ENCODE data around the gene ADAD2.

Gene ADAD2

DNA sequence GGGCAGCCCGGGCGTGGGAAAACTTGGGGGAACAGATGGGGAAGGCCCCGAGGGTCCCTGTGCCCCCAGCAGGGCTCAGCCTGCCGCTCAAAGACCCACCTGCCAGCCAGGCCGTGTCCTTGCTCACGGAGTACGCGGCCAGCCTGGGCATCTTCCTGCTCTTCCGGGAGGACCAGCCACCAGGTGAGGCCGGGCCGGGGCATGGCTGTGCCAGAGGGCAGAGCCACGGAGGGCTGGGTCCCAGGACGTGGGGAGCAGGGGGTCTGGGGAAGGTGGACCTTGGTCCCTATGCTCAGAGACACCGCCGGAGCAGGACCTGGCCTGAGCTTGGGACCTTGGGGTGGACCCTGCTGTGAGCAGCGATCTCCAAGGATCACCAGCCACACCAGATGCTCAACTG lies 509 bp downstream of the ADAD2 start:
- Histone ChIP-seq H3K4me3 (ENCODE audit: low read length) (no peak overlapping the region), H3K36me3 (ENCODE audit: control insufficient read depth, low read depth, low read length) (no peaks in the 10 kb centered on the region), H3K27me3 (ENCODE audit: control insufficient read depth, insufficient read depth, low read length) (no peaks in the 10 kb centered on the region), H3K9ac (ENCODE audit: low read length) (no peak overlapping the region), H3K27ac (ENCODE audit: low read length) (no peak overlapping the region), H3K4me1 (ENCODE audit: control insufficient read depth, low read depth, low read length) (no peaks in the 10 kb centered on the region), H3K9me3 (ENCODE audit: control insufficient read depth, low read depth, low read length) (no peaks in the 10 kb centered on the region)

DNA sequence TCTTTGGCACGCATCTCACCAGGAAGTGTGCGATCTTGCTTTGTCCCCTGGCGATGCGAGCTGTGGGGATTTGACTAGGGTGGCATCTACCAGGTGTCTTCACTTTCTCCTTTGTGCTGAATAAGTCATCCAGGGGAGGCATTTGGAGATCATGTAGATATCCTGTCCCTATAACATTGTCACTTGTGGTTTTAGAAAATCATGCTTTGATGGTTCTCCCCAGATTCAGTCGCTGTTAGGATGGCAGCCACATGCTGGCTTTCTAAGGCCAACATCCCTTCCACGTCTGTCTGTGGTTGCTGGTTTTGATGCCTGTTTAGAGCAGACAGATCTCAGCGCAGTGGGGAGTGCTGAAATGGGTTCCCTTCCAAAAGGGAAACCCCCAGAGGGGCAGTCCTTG lies 2.5 kb downstream of the ADAD2 start:
- Histone ChIP-seq H3K9me3 (ENCODE audit: control insufficient read depth, low read depth, low read length) (no peaks in the 10 kb centered on the region), H3K4me1 (ENCODE audit: control insufficient read depth, low read depth, low read length) (no peaks in the 10 kb centered on the region), H3K27ac (ENCODE audit: low read length) (no peak overlapping the region), H3K4me3 (ENCODE audit: low read length) (no peak overlapping the region), H3K36me3 (ENCODE audit: control insufficient read depth, low read depth, low read length) (no peaks in the 10 kb centered on the region), H3K9ac (ENCODE audit: low read length) (no peak overlapping the region), H3K27me3 (ENCODE audit: control insufficient read depth, insufficient read depth, low read length) (no peaks in the 10 kb centered on the region)

- Histone ChIP-seq H3K9me3 (ENCODE audit: control insufficient read depth, low read depth, low read length) (no peaks in the 10 kb centered on the region), H3K4me1 (ENCODE audit: control insufficient read depth, low read depth, low read length) (peaks cover 2% of the 10 kb centered on the region), H3K9ac (ENCODE audit: low read length) (no peak overlapping the region), H3K27me3 (ENCODE audit: control insufficient read depth, insufficient read depth, low read length) (no peaks in the 10 kb centered on the region), H3K27ac (ENCODE audit: low read length) (no peak overlapping the region), H3K4me3 (ENCODE audit: low read length) (no peak overlapping the region), H3K36me3 (ENCODE audit: control insufficient read depth, low read depth, low read length) (no peaks in the 10 kb centered on the region)
Observed at GRCh38 chr16:84194018-84194417, 3.1 kb downstream of the ADAD2 start.

DNA sequence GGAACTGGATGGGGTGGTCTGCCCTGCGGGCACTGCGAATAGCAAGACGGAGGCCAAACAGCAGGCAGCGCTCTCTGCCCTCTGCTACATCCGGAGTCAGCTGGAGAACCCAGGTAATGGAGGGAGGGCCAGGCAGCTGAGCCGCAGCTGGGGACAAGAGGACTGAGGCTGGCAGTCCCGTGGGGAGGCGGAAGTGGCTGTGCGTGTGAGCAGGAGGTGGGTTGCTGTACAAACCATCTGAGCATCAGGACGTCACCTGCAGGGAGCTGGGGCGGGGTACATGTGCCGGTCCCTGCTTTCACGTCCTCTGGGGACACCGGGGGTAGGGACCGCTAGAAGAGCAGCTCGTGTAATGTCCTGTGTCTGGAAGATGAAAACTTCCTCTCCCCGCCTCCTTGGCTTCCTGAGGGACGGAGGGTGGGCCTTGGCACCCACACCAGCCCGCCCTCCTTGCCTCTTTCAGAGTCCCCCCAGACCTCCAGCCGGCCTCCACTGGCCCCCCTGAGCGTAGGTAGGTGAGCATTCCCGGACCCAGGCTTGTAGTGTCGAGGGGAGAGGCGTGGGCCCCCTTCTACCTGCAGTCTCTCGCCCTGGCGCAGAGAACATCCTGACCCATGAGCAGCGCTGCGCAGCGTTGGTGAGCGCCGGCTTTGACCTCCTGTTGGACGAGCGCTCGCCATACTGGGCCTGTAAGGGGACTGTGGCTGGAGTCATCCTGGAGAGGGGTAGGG lies 3.7 kb downstream of the ADAD2 start:
- no peak overlapping the region for H3K4me3 ChIP-seq (ENCODE audit: low read length)
- H3K27me3 ChIP-seq (ENCODE audit: control insufficient read depth, insufficient read depth, low read length), result no peaks in the 10 kb centered on the region
- no peaks in the 10 kb centered on the region for H3K9me3 ChIP-seq (ENCODE audit: control insufficient read depth, low read depth, low read length)
- no peak overlapping the region for H3K9ac ChIP-seq (ENCODE audit: low read length)
- no peaks in the 10 kb centered on the region for H3K36me3 ChIP-seq (ENCODE audit: control insufficient read depth, low read depth, low read length)
- no peak overlapping the region for H3K27ac ChIP-seq (ENCODE audit: low read length)
- peaks cover 5% of the 10 kb centered on the region for H3K4me1 ChIP-seq (ENCODE audit: control insufficient read depth, low read depth, low read length)

DNA sequence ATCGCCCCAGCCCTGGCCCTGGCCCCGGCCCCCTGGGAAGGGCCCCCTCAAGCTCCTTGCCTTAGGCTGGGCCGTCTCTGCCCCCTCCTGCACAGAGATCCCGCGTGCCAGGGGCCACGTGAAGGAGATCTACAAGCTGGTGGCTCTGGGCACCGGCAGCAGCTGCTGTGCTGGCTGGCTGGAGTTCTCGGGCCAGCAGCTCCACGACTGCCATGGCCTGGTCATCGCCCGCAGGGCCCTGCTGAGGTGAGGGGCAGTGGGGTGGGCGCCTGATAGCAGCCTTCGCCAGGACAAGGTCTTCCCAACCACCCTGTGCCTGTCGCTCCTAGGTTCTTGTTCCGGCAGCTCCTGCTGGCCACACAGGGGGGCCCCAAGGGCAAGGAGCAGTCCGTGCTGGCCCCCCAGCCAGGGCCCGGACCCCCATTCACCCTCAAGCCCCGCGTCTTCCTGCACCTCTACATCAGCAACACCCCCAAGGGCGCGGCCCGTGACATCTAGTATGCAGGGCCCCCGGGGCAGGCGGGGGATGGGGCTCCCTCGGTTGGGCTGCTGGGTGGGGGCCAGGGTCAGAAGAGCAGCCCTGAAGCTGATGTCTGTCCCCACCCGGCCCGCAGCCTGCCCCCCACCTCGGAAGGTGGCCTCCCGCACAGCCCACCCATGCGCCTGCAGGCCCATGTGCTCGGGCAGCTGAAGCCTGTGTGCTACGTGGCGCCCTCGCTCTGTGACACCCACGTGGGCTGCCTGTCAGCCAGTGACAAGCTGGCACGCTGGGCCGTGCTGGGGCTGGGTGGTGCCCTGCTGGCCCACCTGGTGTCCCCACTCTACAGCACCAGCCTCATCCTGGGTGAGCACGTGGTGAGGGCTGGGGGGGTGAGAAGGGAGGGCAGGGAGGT lies 4.5 kb downstream of the ADAD2 start:
- no peaks in the 10 kb centered on the region for H3K9me3 ChIP-seq (ENCODE audit: control insufficient read depth, low read depth, low read length)
- no peaks in the 10 kb centered on the region for H3K36me3 ChIP-seq (ENCODE audit: control insufficient read depth, low read depth, low read length)
- no peaks in the 10 kb centered on the region for H3K27me3 ChIP-seq (ENCODE audit: control insufficient read depth, insufficient read depth, low read length)
- H3K9ac ChIP-seq (ENCODE audit: low read length), result no peak overlapping the region
- no peak overlapping the region for H3K27ac ChIP-seq (ENCODE audit: low read length)
- H3K4me3 ChIP-seq (ENCODE audit: low read length), result no peak overlapping the region
- peaks cover 5% of the 10 kb centered on the region for H3K4me1 ChIP-seq (ENCODE audit: control insufficient read depth, low read depth, low read length)

DNA sequence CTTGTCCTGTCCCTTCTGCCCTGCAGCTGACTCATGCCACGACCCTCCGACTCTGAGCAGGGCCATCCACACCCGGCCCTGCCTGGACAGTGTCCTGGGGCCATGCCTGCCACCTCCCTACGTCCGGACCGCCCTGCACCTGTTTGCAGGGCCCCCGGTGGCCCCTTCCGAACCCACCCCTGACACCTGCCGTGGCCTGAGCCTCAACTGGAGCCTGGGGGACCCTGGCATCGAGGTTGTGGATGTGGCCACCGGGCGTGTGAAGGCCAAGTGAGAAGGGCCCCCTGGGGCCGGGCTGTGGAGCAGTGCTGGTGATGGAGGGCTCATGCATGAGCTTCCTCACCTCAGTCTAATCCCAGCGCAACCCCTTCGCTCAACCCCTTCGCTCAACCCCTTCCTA lies 5.1 kb downstream of the ADAD2 start:
- Histone ChIP-seq H3K4me1 (ENCODE audit: control insufficient read depth, low read depth, low read length) (peaks cover 5% of the 10 kb centered on the region), H3K27ac (ENCODE audit: low read length) (no peak overlapping the region), H3K4me3 (ENCODE audit: low read length) (no peak overlapping the region), H3K9me3 (ENCODE audit: control insufficient read depth, low read depth, low read length) (no peaks in the 10 kb centered on the region), H3K27me3 (ENCODE audit: control insufficient read depth, insufficient read depth, low read length) (no peaks in the 10 kb centered on the region), H3K9ac (ENCODE audit: low read length) (no peak overlapping the region), H3K36me3 (ENCODE audit: control insufficient read depth, low read depth, low read length) (no peaks in the 10 kb centered on the region)

- no peaks in the 10 kb centered on the region for H3K9me3 ChIP-seq (ENCODE audit: control insufficient read depth, low read depth, low read length)
- no peak overlapping the region for H3K4me3 ChIP-seq (ENCODE audit: low read length)
- no peaks in the 10 kb centered on the region for H3K36me3 ChIP-seq (ENCODE audit: control insufficient read depth, low read depth, low read length)
- no peak overlapping the region for H3K27ac ChIP-seq (ENCODE audit: low read length)
- peaks cover 5% of the 10 kb centered on the region for H3K4me1 ChIP-seq (ENCODE audit: control insufficient read depth, low read depth, low read length)
- H3K27me3 ChIP-seq (ENCODE audit: control insufficient read depth, insufficient read depth, low read length), result no peaks in the 10 kb centered on the region
- no peak overlapping the region for H3K9ac ChIP-seq (ENCODE audit: low read length)
Observed at GRCh38 chr16:84196727-84197394, 5.9 kb downstream of the ADAD2 start.

- Histone ChIP-seq H3K9me3 (ENCODE audit: control insufficient read depth, low read depth, low read length) (no peaks in the 10 kb centered on the region), H3K36me3 (ENCODE audit: control insufficient read depth, low read depth, low read length) (no peaks in the 10 kb centered on the region), H3K27ac (ENCODE audit: low read length) (no peak overlapping the region), H3K9ac (ENCODE audit: low read length) (no peak overlapping the region), H3K4me1 (ENCODE audit: control insufficient read depth, low read depth, low read length) (peaks cover 5% of the 10 kb centered on the region), H3K27me3 (ENCODE audit: control insufficient read depth, insufficient read depth, low read length) (no peaks in the 10 kb centered on the region), H3K4me3 (ENCODE audit: low read length) (no peak overlapping the region)
Observed at GRCh38 chr16:84197466-84198128, 6.6 kb downstream of the ADAD2 start.

DNA sequence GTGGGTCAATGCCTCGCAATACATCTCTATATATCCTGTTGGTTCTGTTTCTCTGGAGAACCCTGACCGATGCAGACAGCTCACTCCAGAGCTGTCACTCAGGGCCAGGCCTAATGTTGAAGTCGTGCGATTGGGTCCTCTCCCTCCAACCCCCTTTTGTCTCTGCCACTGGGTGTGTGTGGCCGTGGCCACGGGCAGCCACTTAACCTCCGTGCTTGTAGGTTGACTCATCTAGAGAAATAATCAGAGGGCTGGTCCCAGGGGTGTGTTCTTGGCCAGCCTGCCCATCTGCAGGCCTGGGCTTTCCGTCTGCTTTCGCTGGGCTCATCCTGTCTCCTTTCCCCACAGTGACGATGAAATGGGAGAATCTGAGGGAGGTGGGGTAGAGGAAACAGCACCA lies 7.4 kb downstream of the ADAD2 start:
- Histone ChIP-seq H3K4me1 (ENCODE audit: control insufficient read depth, low read depth, low read length) (peaks cover 5% of the 10 kb centered on the region), H3K27me3 (ENCODE audit: control insufficient read depth, insufficient read depth, low read length) (no peaks in the 10 kb centered on the region), H3K4me3 (ENCODE audit: low read length) (no peak overlapping the region), H3K9me3 (ENCODE audit: control insufficient read depth, low read depth, low read length) (no peaks in the 10 kb centered on the region), H3K9ac (ENCODE audit: low read length) (no peak overlapping the region), H3K27ac (ENCODE audit: low read length) (no peak overlapping the region), H3K36me3 (ENCODE audit: control insufficient read depth, low read depth, low read length) (no peaks in the 10 kb centered on the region)

GRCh38 chr16:84199097-84199496 lies 8.1 kb downstream of the ADAD2 start:
- Histone ChIP-seq H3K36me3 (ENCODE audit: control insufficient read depth, low read depth, low read length) (no peaks in the 10 kb centered on the region), H3K27ac (ENCODE audit: low read length) (no peak overlapping the region)

DNA sequence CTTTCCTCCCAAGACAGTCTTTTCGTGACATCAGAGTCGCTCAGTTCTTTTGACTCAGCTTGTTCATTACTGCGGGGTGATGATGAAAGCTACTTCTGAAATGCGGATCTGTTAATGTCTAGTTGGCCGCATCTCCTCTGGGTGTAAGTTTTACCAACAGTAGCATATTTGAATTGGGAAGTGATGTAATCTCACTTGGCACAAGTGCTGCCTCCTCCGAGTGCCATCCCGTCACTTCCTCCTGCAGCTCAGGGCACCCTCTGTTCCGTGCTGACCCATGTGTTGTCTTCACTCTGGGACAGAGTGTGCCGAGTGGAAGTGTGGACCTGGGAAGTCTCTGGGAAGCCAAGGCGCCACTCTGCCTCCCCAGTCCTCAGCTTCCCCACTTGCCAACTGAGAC lies 8.9 kb downstream of the ADAD2 start:
- no peak overlapping the region for H3K9ac ChIP-seq (ENCODE audit: low read length)
- H3K4me3 ChIP-seq (ENCODE audit: low read length), result no peak overlapping the region
- no peak overlapping the region for H3K27ac ChIP-seq (ENCODE audit: low read length)
- H3K27me3 ChIP-seq (ENCODE audit: control insufficient read depth, insufficient read depth, low read length), result no peaks in the 10 kb centered on the region
- no peaks in the 10 kb centered on the region for H3K36me3 ChIP-seq (ENCODE audit: control insufficient read depth, low read depth, low read length)
- no peaks in the 10 kb centered on the region for H3K9me3 ChIP-seq (ENCODE audit: control insufficient read depth, low read depth, low read length)
- H3K4me1 ChIP-seq (ENCODE audit: control insufficient read depth, low read depth, low read length), result peaks cover 5% of the 10 kb centered on the region

More at GRCh38 chr16:84199097-84199496, 8.1 kb downstream of the ADAD2 start:
- H3K27me3 ChIP-seq (ENCODE audit: control insufficient read depth, insufficient read depth, low read length), result no peaks in the 10 kb centered on the region
- no peaks in the 10 kb centered on the region for H3K9me3 ChIP-seq (ENCODE audit: control insufficient read depth, low read depth, low read length)
- no peak overlapping the region for H3K4me3 ChIP-seq (ENCODE audit: low read length)
- peaks cover 5% of the 10 kb centered on the region for H3K4me1 ChIP-seq (ENCODE audit: control insufficient read depth, low read depth, low read length)
- H3K9ac ChIP-seq (ENCODE audit: low read length), result no peak overlapping the region

All from iPS-18a (cell line).